A549 (cell line): ENCODE data around the gene B3GNT2.

ENCODE experiments used
- BHLHE40 ChIP-seq: IDR thresholded peaks from 2 replicates; pipeline ENCODE4 v1.6.1; 2012; ENCODE audit warnings: low read depth, low read length, inconsistent platforms
- POLR2A ChIP-seq: IDR thresholded peaks from 2 replicates; pipeline ENCODE4 v1.6.1; 2012; ENCODE audit warnings: mild to moderate bottlenecking, low read length
- RAD21 ChIP-seq, 2 experiments: fragments of >200 bp in 1 of 2; sonication (Bioruptor Twin) in 1 of 2; formaldehyde crosslinking in 1 of 2; IDR thresholded peaks in 1 of 2; conservative IDR thresholded peaks in 1 of 2; 2 replicates in 1 of 2; 3 replicates in 1 of 2; pipeline ENCODE4 v1.6.1; 2012 to 2018; ENCODE audit warnings: inconsistent platforms in 1 of 2
- TF ChIP-seq, protein P1 (sequence below): IDR thresholded peaks from 2 replicates; pipeline ENCODE4 v1.6.1; 2012
- TF ChIP-seq, protein P2 (sequence below): fragments of >200 bp; sonication (Bioruptor Twin); formaldehyde crosslinking; IDR thresholded peaks from 3 replicates; pipeline ENCODE4 v1.5.1; 2016

GRCh38 chr2:62250239-62250638 is 54.3 kb downstream of the B3GNT2 start:
- TF ChIP-seq, protein P1, sequence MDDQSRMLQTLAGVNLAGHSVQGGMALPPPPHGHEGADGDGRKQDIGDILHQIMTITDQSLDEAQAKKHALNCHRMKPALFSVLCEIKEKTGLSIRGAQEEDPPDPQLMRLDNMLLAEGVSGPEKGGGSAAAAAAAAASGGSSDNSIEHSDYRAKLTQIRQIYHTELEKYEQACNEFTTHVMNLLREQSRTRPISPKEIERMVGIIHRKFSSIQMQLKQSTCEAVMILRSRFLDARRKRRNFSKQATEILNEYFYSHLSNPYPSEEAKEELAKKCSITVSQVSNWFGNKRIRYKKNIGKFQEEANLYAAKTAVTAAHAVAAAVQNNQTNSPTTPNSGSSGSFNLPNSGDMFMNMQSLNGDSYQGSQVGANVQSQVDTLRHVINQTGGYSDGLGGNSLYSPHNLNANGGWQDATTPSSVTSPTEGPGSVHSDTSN: no peak
- no peak for TF ChIP-seq POLR2A
- TF ChIP-seq, protein P2, sequence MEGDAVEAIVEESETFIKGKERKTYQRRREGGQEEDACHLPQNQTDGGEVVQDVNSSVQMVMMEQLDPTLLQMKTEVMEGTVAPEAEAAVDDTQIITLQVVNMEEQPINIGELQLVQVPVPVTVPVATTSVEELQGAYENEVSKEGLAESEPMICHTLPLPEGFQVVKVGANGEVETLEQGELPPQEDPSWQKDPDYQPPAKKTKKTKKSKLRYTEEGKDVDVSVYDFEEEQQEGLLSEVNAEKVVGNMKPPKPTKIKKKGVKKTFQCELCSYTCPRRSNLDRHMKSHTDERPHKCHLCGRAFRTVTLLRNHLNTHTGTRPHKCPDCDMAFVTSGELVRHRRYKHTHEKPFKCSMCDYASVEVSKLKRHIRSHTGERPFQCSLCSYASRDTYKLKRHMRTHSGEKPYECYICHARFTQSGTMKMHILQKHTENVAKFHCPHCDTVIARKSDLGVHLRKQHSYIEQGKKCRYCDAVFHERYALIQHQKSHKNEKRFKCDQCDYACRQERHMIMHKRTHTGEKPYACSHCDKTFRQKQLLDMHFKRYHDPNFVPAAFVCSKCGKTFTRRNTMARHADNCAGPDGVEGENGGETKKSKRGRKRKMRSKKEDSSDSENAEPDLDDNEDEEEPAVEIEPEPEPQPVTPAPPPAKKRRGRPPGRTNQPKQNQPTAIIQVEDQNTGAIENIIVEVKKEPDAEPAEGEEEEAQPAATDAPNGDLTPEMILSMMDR: no peak
- no peak for TF ChIP-seq RAD21 (conservative IDR thresholded peaks at IDR 0.05 in 1 of 2, IDR thresholded peaks at IDR 0.05 in 1 of 2)
- no peak for TF ChIP-seq BHLHE40
